Activated CD8-positive, alpha-beta memory T cell treated with anti-CD3 and anti-CD28 coated beads for 36 hours (primary cell): ENCODE measurements around the gene BCL7A. TPM values are rescaled to one million over a fixed set of nuclear protein-coding genes. Genes with fewer than 3 reads are reported as not detected.

ENCODE experiments used
- CTCF ChIA-PET: fragments of 350-600 bp; sonication (Branson Sonifier 250); formaldehyde crosslinking; loops from one replicate; lab custom pipeline; 2021; ENCODE audit warnings: antibody characterized with exemption; lab: Charles Lee
- POLR2A ChIA-PET: fragments of 350-600 bp; sonication (Branson Sonifier 250); formaldehyde crosslinking; loops from one replicate; lab custom pipeline; 2021; ENCODE audit warnings: antibody characterized with exemption; lab: Charles Lee
- total RNA-seq, 2 experiments: library from RNA; stranded (reverse); gene quantifications; one replicate each; pipeline ENCODE4 v1.2.3, GENCODE V29; 2021

BCL7A gene
- total RNA-seq, 2 experiments from 2014 or later, result 3.7 to 4.0 TPM

- ChIA-PET POLR2A (interaction anchor here (0.6 to 0.9 kb wide), 2 partner anchors 31 to 960 kb away, joined by 3 to 4 read pairs; no protein-coding TSS in a partner anchor), CTCF (interaction anchor here (0.6 to 3.8 kb wide), 7 partner anchors 8 to 287 kb away, joined by 3 to 14 read pairs (median 4); partner anchors contain the start of gene RHOF)
Observed at GRCh38 chr12:122080149-122081082, 58.7 kb downstream of the BCL7A start.

GRCh38 chr12:122081083-122081696 lies 59.5 kb downstream of the BCL7A start:
- POLR2A ChIA-PET, result interaction anchor here (0.6 to 0.9 kb wide), 2 partner anchors 30 to 960 kb away, joined by 3 to 4 read pairs; no protein-coding TSS in a partner anchor
- CTCF ChIA-PET, result interaction anchor here (0.6 to 3.8 kb wide), 7 partner anchors 8 to 288 kb away, joined by 3 to 14 read pairs (median 4); partner anchors contain the start of gene RHOF

GRCh38 chr12:122081697-122082221 lies 60.1 kb downstream of the BCL7A start:
- POLR2A ChIA-PET, result interaction anchor here (0.6 kb wide), 1 partner anchor 53 kb away, joined by 4 read pairs; no protein-coding TSS in a partner anchor
- CTCF ChIA-PET, result interaction anchor here (0.7 to 3.8 kb wide), 3 partner anchors 26 to 41 kb away, joined by 3 to 14 read pairs (median 13); no protein-coding TSS in a partner anchor

GRCh38 chr12:122082621-122083356 lies 61.1 kb downstream of the BCL7A start:
- CTCF ChIA-PET, result interaction anchor here (1.0 to 3.8 kb wide), 2 partner anchors 25 to 108 kb away, joined by 3 to 13 read pairs; no protein-coding TSS in a partner anchor
- POLR2A ChIA-PET, result no interaction called here

- ChIA-PET CTCF (no interaction called here), POLR2A (no interaction called here)
Observed at GRCh38 chr12:122084857-122085405, 63.2 kb downstream of the BCL7A start.

- ChIA-PET POLR2A (no interaction called here), CTCF (no interaction called here)
Observed at GRCh38 chr12:122085591-122085990, 63.9 kb downstream of the BCL7A start.

GRCh38 chr12:122086116-122086515 lies 64.4 kb downstream of the BCL7A start:
- ChIA-PET CTCF (interaction anchor here (1.3 kb wide), 1 partner anchor 19 kb away, joined by 4 read pairs; no protein-coding TSS in a partner anchor), POLR2A (no interaction called here)

- POLR2A ChIA-PET, result interaction anchor here (1.8 kb wide), 1 partner anchor 8 kb away, joined by 8 read pairs; the partner anchor contains the start of gene MLXIP
- CTCF ChIA-PET, result interaction anchor here (1.3 kb wide), 1 partner anchor 19 kb away, joined by 4 read pairs; no protein-coding TSS in a partner anchor
Observed at GRCh38 chr12:122086641-122087285, 65.1 kb downstream of the BCL7A start.

GRCh38 chr12:122087431-122088178 lies 65.9 kb downstream of the BCL7A start:
- ChIA-PET POLR2A (interaction anchor here (1.8 kb wide), 1 partner anchor 9 kb away, joined by 8 read pairs; the partner anchor contains the start of gene MLXIP), CTCF (interaction anchor here (0.8 to 1.8 kb wide), 5 partner anchors 12 to 36 kb away, joined by 3 to 5 read pairs (median 4); no protein-coding TSS in a partner anchor)

GRCh38 chr12:122088179-122088810 lies 66.6 kb downstream of the BCL7A start:
- POLR2A ChIA-PET, result interaction anchor here (1.8 kb wide), 1 partner anchor 10 kb away, joined by 8 read pairs; the partner anchor contains the start of gene MLXIP
- CTCF ChIA-PET, result interaction anchor here (0.8 to 1.8 kb wide), 6 partner anchors 8 to 35 kb away, joined by 3 to 5 read pairs (median 4); no protein-coding TSS in a partner anchor

GRCh38 chr12:122089077-122089476 lies 67.4 kb downstream of the BCL7A start:
- POLR2A ChIA-PET, result no interaction called here
- CTCF ChIA-PET, result interaction anchor here (0.5 to 1.8 kb wide), 6 partner anchors 9 to 94 kb away, joined by 3 to 5 read pairs (median 3); partner anchors contain the start of gene LRRC43

- ChIA-PET POLR2A (no interaction called here), CTCF (no interaction called here)
Observed at GRCh38 chr12:122090759-122091515, 69.3 kb downstream of the BCL7A start.

- POLR2A ChIA-PET, result no interaction called here
- CTCF ChIA-PET, result no interaction called here
Observed at GRCh38 chr12:122093098-122093883, 71.6 kb downstream of the BCL7A start.

- ChIA-PET CTCF (no interaction called here), POLR2A (no interaction called here)
Observed at GRCh38 chr12:122094137-122094734, 72.6 kb downstream of the BCL7A start.
